ENCODE measurements around the gene PDZRN3.

The PDZRN3 gene

DNA sequence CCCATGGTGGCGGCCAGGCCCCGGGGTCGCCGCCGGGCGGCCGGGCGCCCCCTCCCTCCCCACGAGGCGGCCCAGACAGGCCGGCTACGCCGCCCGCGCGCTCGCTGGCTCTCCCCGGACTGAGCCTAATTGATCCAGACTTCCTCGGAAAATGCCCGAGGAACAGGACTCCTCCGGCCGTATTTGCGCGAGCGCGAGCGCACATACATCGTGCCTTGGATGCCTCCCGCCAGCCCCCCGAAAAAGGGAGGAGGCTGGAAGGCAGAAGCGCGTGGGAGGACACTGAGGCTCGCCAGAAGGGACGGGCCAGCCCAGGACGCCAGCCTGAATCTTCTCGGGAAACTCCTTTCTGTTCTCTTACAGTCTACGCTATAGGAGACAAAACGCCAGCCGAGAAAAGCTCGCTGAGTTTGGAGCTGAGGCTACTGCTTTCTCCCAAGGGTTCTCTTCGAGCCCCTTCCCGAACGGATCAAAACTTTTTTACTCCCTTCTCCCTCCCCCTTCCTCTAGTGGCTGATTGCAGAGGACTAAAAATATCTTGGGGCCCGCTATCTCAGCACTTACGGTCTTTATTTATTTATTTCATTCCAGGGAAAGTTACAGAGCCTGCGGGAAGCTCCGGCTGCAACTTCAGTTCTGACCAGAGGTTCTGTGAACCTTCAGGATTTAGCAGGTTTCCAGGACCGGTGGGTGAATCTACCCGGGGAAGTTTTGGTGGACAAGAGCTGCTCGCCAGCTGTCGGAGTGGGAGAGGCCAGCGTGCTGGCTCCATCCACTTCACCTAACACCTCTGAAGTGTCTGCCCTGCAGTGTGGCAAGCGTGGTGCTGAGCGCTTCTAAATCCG lies at the start of gene PDZRN3:
TSS of gene PDZRN3 (minus strand) at position 121 of the 845 bp plus-strand sequence.
- DNase-seq (ENCODE audit: low read depth in 2 of 2), result no peak

DNA sequence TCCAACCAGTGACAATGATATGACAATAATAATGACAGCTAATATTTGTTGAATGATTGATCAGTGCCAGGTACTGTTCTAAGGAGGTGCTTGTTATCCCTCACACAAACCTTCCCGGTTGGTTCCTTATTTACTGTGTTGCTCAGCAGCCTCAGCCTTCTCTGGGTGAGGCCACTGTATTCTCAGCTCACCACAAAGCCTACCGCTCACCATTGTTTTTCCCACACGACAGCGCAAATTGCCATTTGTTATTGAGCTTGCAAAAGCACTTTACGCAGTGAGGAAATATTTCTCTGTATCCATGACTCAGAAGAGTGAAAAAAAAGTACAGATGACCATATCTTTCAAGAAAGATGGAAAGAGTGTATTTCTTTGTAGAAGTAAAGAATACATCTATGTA lies 49.5 kb upstream of the PDZRN3 start:
- DNase-seq (ENCODE audit: low read depth in 2 of 2), result no peak

GRCh38 chr3:73669260-73669659 lies 44.5 kb upstream of the PDZRN3 start:
- DNase-seq (ENCODE audit: low read depth in 2 of 2), result no peak

DNA sequence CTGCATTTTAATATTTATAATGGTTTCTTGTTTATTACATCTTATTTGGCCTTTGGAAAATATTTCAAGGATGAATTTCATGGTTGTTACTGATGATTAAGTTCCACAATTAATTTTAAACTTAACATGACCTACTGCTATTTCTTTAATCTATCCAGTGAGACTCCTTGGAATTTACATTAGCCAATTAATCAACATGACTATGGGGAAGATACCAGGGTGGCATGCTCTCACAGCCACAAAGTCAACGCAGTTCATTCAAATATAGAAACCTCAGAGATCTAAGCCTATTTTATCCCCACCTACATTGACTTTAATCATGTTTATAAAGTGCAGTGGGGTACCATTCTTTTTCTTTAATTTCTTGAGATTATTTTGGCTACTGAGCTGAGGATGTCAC lies 43.6 kb upstream of the PDZRN3 start:
- no peak for DNase-seq (ENCODE audit: low read depth in 2 of 2)

GRCh38 chr3:73667889-73668288 lies 43.1 kb upstream of the PDZRN3 start:
- DNase-seq (ENCODE audit: low read depth in 2 of 2), result no peak

GRCh38 chr3:73665286-73665685 lies 40.5 kb upstream of the PDZRN3 start:
- no peak for DNase-seq (ENCODE audit: low read depth in 2 of 2)

DNA sequence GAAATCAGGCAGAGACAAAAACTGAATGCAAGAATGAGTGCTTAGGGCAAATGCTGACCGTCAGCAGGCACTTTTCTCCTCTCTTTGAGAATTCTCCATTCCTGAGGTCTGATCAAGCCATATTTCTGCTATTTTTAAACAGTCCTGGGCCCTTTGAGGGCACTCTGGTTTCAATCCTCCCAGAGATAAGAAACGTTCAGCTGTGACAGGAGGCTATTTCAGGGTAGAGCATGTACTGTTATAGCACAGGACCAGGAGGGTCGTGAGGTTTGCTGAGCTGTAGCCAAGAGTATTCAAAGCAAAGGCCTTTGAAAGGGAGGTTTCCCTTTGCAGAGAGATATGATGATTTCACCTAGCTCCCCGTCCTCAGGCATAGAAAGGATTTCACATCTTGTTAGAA lies 39.6 kb upstream of the PDZRN3 start:
- DNase-seq (ENCODE audit: low read depth in 2 of 2), result no peak

- DNase-seq (ENCODE audit: low read depth in 2 of 2), result no peak
Observed at GRCh38 chr3:73663495-73663894, 38.8 kb upstream of the PDZRN3 start.

GRCh38 chr3:73661265-73661664 lies 36.5 kb upstream of the PDZRN3 start:
- no peak for DNase-seq (ENCODE audit: low read depth in 2 of 2)

- DNase-seq (ENCODE audit: low read depth in 2 of 2), result no peak
Observed at GRCh38 chr3:73658227-73658626, 33.5 kb upstream of the PDZRN3 start.

DNA sequence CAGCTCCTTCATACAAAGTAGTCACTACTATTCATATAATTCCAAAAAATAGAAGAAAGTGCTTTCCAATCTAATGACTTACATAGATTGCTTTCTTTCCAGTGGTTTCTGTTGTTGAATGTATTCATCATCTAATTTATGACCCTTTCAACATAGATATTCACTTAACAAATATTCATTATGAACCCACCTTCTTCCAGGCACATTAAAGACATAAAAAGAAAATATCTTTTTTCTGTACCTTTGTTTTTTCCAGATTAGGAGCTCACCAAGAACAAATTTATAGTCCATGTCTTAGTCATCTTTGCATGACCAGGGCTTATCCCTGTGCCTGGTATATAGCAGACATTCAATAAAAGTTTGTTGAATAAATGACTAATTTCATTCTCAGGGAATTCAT lies 32.4 kb upstream of the PDZRN3 start:
- no peak for DNase-seq (ENCODE audit: low read depth in 2 of 2)

- no peak for DNase-seq (ENCODE audit: low read depth in 2 of 2)
Observed at GRCh38 chr3:73656241-73656890, 31.6 kb upstream of the PDZRN3 start.

DNA sequence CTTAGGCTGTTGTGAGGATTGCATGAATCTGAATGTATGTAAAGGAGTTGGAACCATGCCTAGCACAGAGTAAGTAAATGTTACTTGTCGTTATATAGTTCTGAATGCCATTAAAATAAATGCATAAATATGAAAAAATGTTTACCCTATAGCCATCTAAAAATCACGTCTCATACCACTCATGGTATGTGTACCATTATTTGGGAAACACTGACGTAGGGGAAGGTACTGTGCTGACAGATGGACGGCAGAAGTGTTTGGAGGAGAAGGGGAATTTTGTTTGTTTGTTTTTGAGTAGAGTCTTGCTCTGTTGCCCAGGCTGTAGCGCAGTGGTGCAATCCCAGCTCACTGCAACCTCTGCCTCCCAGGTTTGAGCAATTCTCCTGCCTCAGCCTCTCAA lies 30.5 kb upstream of the PDZRN3 start:
- no peak for DNase-seq (ENCODE audit: low read depth in 2 of 2)

- no peak for DNase-seq (ENCODE audit: low read depth in 2 of 2)
Observed at GRCh38 chr3:73653877-73654276, 29.1 kb upstream of the PDZRN3 start.

DNA sequence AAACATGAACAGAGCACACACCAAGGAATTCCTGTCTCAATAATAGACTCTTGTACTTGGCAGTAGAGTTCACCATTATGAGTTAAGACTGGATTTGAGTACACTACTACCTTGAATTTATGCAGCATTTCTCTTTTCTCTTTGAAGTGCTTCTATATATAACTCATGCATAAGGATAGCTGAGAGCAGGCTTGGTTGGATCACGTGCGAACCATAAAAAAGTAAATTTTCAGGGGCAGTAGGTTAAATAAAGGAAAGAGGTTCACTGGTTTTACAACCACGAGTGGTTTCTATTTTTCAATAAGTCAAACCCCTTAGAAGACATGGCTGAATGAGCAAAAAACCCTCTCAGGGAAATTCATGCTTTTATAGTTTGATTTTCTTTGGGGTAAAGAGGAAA lies 28.6 kb upstream of the PDZRN3 start:
- DNase-seq (ENCODE audit: low read depth in 2 of 2), result no peak

DNA sequence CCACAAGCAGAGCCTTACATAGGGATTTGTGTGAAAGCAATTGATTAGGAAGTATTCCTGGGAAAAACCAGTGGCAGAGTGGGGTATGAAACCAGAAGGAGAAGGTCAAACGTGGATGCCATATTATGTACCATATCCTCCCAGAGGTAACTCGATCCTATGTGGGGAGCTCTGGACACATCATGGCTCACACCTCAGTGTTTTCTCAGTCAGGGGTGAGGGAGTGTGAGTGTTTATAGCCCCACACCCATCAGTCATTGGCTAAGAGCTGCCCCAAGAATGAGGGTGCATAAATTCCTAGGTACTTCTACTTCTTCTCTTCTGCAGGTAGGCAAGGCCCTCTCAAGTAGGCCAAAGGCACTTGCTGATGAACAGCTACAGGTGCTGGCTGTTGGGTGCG lies 28.2 kb upstream of the PDZRN3 start:
- DNase-seq (ENCODE audit: low read depth in 2 of 2), result no peak

GRCh38 chr3:73637042-73637441 lies 12.3 kb upstream of the PDZRN3 start:
- no peak for DNase-seq (ENCODE audit: low read depth in 2 of 2)

DNA sequence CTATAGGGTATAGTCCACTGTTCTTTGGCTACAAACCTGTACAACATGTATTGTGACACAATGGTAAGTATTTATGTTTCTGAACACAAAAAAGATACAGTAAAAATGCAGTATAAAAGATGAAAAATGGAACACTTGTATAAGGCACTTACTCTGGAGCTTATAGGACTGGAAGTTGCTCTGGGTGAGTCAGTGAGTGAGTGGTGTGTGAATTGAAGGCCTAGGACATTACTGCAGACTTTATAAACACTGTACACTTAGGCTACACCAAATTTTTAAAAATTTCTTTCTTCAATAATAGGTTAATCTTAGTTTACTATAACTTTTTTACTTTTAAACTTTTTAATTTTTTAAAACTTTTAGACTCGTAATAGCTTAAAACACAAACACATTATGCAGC lies 10.5 kb upstream of the PDZRN3 start:
- DNase-seq (ENCODE audit: low read depth in 2 of 2), result no peak

DNA sequence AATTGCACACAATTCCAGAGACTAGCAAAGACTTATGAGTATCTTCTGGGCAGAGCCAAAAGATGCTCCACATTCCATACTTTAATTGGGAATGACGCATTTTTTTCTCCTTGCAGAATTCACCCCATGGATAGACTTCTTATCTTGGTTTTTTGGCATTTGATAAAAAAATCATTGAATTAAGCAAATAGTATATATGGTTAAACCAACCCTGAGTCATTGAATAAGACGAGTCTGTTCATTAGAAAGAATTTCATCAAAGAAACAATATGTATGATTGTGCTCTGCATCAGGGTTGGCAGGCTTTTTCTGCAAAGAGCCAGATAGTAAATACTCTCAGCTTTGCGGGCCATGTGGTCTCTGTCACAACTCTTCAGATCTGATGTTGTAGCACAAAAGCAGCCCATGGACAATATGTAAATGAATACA lies 9.2 kb upstream of the PDZRN3 start:
- no peak for DNase-seq (ENCODE audit: low read depth in 2 of 2)

DNA sequence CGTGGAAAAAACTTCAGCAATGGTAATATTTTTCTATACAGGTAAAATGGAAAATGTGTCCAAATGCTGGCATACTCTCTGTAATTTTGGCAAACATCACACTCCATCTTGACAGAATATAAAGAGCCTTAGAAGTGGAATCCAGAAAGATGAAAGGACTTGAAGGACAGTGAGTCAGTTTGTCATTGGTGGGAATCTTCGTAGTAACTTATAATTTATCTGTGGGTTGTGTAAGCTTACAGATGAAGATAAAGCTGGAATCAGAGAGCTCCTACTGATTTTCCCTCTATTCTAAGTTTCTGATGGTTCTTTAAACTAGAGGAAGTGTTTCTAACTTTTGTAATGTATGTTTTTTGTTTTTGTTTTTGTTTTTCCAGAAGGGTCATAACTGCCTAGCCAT lies 8.7 kb upstream of the PDZRN3 start:
- DNase-seq (ENCODE audit: low read depth in 2 of 2), result no peak

DNA sequence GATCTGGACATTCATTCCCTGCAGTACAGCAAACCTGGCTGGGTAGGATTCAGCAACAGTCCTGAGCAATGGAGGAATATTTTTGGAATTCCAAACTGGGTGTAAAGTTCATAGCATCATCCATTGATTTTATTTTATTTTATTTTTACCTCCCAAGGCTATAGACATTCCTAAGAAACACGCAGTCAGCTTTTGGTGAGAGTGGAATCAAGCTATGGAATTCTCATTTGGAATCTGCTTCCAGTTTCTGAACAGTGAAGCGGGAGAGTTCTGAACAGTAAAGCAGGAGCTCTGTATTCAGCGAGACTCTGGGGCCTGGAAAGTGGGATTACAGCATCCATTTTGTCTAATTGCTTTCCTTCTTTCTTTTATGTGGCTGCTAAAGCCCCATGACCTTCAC lies 1.4 kb upstream of the PDZRN3 start:
- no peak for DNase-seq (ENCODE audit: low read depth in 2 of 2)

- DNase-seq (ENCODE audit: low read depth in 2 of 2), result no peak
Observed at GRCh38 chr3:73624017-73624820, 522 bp downstream of the PDZRN3 start.

DNA sequence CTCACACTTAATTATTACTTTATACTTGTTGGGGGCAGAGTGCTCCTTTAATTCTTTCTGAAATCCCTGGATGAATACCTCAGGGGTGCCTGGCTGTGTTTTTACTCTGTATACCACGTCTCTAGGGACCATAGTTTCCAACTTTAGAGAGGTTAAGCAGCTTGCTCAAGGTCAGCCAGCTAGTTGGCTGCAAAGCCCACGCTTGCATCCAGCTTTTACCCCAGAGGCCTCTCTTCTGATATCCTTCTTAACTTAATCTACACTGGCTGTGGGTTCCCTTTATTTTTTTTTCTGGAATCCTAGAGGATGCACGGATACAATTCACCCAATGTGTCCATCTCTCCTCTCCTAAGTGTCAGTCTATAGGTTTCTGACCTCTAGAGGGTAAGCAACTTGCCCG lies 1.4 kb downstream of the PDZRN3 start:
- DNase-seq (ENCODE audit: low read depth in 2 of 2), result no peak
